ENCODE data around the gene CASP12.

Gene CASP12

DNA sequence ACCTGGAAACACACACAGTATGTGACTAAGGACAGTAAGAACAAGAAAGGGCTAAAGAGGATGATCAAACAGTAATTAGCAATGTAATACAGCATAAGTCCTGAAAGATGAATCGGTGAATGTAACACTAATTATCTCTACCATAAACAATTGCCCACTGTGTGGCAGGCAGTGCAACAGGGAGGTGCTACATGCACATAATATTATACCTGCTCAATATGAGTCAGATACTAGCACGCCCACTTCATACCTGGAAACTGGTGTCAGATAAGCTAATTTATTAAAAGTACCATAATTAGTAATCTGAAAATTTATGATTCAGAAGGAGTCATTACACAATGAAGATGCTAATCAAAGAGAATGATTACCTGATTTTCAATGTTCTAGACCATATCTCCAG is 14.9 kb downstream of the CASP12 start:
- DNase-seq: no peak

DNA sequence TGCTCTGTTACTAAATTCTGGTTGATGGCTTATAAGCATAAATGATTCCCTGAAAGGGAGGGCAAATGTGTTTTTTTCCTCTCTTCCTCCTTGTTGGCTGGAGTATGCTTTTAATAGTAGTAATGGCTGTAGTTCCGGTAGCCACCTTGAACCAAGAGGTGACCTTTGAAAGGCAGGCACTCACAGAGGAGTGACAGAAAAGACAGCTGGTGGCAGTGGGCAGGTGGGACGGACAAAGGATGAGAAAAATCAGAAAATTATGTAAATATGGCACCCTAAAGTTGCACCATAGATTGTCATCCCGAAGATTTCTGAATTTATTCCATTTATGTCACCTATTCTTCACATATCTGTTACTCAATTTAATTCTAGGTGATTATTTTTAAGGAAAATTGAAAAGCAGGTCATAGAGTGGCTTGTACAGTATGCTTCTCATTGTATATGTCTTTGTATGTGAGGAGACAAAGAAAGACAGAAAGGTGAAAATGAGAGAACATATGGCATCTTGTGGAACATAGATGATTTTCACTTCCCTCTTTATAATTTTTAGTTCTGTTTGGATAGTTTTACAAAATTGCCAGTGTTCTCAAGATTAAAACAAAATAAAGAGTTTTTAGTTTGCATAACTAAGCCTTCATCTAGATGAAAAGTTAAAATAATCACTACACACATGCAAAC is 17.0 kb downstream of the CASP12 start:
- DNase-seq: no peak

DNA sequence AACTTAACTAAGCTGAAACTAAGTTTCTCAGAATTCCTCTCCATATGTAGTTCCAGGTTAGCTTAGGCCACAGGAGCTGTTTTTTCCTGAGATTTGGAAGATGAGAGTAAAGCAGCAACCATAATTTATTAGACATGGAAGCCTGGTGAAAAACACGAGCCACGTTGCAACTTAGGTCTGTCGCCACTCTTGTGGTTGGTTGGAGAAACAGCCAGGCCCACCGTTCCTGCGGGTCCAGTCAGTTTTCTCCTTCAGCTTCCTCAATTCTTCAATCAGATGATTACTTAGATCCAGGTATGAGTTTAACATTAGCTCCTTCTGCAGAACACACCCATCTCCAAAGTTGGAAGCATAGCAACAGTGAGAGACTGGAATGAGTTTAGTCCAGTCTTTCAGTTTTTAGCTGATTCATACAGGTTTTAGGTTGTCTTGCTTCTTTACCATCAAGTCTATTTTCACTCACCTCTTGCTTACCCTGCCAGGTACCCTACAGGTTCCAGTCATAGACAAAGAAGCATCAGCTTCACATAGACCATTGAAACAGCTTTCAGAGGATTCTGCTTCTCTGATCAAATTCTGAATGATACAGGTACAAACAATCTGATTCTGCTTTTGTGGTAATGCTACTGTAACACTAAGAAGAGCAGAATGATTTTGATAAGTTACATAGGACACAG is 18.6 kb downstream of the CASP12 start:
- DNase-seq: no peak

DNA sequence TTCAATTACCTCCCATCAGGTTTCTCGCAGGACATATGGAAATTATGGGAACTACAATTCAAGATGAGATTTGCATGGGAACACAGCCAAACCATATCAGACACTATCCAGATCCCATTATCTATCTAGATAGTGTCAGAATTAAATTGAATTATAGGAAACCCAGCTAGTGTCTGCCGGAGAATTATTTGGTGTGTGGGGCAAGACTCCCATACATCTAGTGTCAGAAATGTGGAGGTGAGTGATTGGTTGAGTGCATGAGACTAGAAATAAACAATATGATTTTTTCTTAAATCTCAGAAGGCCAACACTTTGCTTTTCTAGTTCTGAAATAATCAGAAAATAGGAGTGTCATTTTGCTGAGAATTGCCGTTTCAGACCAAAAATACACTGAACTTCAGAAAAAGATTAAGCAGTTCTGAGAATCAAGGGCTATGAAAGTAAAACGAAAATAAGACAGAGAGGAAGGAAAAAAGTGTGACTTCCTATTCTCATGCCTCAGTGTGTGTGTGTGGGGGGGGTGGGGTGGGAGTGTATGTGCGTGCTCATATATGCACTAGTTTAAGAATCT is 21.3 kb downstream of the CASP12 start:
- no peak for DNase-seq

DNA sequence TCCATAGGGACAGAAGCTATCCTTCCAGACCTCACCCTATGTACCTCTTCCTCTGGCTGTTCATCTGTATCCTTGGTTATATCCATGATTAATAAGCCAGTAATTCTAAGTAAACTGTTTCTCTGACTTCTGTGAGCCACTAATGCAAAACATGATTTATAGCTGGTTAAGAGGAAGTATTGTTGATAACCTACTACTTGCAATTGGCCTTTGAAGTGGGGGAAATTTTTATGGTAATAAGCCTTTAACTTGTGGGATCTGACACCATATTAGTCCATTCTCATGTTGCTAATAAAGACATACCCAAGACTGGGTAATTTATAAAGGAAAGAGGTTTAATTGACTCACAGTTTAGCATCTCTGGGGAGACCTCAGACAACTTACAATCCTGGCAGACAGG is 21.9 kb downstream of the CASP12 start:
- DNase-seq: no peak

DNA sequence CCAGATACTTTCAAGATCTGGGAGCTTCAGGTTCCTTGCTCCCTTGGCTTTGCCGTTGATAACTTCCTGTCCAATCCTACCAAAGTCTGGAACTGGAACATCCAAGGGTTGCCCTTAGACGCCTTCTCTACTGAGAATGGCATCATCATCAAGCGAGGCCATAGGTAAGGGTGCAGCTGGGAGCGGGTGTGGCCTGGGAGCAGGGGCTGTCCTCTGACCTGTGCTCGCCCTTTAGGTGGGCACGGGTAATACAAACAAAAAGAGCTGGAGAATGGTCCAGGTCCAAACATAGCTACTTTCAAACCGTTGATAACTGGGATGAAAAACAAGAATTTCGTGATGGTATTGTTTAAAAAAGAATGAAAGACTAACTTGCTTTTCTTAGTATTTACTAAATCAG is 25.0 kb downstream of the CASP12 start:
- no peak for DNase-seq

DNA sequence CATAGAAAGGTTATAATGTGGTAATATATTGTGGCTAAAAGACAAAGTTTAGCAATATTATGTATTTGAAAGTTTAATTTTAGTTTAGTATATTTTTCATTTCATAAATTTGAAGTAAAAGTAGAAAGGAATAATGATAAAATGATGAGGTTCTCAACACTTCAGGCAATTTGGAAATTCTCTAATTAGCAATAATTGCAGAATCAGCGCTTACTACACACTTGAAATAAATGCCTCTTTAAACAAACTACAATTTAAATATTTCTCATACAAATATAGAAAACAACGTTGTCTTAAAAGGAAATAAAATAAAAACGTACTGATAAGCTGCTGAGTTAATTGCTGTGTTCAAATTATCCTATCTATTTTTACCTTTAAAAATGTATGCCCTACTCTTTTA is 25.9 kb downstream of the CASP12 start:
- no peak for DNase-seq

DNA sequence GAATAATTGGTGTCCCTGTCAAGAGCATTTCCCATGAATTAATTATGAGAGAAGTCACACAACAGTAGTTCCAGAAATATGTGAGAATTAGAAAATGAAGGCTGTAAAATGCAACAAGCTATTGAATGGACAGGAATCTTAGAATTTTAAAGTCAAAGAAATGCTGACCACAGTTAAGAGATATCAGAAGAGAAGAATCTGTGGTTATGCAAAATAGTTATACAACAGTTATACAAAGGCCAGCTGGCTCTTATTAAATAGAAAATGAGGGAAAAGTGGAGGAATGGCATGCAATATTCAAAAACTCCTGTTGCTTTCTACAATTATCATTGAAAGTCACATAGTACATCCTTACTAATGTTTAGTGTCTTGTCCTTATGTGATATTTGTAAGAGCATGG is 27.4 kb downstream of the CASP12 start:
- DNase-seq: no peak

DNA sequence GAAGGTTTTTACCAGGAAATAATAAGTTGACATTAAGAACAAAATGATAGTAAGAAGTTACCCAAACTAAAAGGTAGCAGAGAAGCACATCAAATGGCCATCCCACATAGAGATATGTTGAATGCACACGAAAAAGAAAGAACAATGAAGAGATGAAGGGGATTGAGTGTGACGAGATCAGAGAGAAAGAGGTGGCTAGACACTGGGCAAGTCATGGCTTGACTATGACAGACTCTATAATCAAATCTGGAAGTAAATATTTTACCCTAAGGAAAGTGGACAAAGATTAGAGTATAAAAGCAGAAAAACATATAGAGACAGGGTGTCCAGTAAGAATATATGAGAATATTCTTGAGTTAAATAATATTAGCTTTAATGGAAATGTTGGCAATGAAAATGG is 31.4 kb downstream of the CASP12 start:
- DNase-seq: no peak

DNA sequence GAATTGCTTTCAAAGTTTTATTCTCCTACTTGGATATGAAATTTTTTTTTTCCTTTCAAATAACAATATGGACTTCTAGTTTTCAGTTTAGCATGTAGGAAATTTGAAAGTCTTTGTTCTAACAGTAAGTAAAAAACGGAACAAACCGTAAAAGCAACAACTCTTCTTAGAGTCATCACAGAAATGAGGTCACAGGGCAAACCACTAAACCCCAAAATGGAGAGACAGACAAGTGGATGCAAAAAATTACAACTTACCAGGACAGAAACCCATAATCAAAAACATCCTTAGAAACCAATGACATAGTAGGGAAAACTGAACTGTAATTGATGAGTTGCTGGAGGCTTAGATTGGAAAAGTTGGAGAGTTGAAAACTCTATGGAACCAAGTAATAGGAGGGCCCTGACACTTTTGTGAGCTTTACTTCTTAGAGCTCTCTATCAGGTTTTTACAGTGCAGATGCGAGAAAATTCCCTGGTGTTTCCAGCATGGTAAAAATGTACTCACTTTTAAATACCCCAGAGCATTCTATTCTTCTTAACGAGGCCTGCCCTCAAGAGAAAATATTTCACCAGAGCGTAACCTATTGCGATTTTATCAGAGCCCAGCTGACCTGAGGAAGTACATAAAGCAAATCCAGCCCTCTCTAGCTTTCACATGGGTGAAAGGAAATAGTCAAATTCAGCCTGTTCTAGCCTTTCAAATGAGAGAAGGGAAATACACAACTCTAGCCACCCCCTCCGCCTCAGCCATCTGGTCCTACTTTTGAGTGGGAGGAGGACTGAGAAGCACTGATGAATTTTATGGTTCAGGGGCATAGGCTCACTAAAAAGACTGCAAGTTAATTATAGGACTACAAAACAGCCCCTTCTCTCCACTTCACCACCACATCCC is 39.1 kb downstream of the CASP12 start:
- no peak for DNase-seq

DNA sequence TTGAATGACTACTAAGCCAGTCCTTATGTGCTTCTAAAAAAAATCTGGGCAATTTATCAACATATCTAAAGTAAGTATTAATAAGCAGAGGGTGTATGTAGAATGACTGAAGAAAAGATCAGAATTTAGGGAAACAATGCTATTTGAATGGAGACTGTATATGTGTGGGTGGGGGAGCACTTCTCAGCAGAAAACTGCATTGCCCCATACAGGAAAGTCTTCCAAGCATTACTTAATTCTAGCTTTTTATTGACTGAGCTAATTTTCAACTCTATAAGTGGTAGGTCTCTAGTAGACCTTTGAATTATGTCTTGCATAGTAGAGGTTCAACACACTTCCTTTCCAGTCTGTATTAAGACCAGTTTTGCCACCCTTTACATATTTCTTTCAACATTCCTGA is 41.7 kb downstream of the CASP12 start:
- no peak for DNase-seq

DNA sequence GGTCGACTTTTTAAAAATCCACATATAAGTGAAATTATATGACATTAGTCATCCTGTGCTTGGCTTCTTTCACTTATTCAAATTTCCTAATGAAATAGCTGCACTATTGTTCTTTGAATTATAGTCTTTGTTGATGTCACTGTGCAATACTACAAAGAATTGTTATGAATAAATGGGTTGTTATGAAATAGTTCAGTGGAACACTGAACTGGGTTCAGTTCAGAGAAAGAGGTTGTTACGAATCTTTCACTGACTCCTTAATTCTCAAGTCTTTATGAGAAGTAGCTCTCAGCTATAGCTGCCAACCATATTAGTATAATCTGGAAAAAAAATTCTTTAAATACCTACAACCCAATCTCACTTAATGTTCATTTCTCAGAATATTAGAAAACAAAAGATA is 42.3 kb downstream of the CASP12 start:
- no peak for DNase-seq

DNA sequence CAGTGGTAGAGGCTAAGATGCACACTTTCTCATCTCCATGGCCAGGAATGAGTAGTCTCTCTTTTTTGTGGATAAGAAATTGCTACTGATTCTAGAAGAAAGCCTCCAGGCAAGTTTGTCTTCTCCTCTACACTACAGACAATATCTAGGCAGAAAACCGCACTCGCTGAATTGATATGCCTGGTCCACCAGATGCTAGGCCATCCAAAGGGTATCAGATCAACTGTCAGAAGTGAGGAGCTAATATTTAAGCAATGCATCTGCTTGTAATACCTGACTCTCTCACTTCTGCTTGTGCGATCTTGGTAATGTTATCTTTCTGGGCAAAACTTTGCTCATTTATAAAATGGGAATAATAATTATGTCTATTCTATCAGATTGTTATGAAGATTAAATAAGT is 45.0 kb downstream of the CASP12 start:
- no peak for DNase-seq

DNA sequence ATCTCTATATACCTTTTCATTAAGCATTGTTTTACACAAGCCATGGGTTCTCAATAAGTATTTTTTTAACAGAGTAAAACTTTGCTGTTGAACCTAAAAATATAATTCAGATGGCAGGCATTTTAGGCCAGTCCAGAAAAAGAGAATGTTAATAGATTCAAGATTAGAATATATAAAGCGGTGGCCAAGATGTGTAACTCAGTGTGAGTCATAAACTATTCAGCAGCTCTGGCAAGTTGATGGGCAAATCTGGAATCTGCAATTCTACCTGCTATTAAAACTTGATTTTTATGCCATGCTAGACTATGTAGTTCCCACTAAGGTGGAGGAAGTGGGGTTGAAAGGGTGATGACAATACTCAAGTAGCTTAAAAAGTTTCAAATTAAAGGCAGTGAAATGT is 45.4 kb downstream of the CASP12 start:
- DNase-seq: no peak

DNA sequence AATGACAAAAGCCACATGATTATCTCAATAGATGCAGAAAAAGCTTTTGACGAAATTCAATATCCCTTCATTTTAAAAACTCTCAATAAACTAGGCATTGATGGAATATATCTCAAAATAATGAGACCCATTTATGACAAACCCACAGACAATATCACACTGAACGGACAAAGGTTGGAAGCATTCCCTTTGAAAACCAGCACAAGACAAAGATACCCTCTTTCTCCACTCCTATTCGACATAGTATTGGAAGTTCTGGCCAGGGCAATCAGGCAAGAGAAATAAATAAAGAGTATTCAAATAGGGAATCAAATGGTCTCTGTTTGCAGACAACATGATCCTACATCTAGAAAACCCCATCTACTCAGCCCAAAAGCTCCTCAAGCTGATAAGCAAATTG is 52.0 kb downstream of the CASP12 start:
- no peak for DNase-seq

DNA sequence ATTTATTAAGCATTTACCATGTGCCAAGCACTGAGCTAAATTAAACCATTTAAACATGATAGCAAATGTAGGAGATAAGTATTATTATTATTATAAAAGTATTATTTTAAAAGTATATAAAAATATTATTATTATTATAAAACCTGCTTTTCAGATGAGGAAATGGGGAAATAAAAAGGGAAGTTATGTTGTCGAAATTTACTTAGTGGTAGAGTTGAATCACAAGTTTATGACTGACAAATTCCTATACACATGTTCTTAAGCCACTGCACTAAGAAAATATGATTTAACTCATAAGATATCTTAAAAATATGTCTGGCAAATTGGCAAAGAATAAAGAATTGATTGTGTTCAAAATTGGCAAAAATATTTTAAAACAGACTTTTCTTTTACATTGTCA is 53.8 kb downstream of the CASP12 start:
- DNase-seq: no peak

DNA sequence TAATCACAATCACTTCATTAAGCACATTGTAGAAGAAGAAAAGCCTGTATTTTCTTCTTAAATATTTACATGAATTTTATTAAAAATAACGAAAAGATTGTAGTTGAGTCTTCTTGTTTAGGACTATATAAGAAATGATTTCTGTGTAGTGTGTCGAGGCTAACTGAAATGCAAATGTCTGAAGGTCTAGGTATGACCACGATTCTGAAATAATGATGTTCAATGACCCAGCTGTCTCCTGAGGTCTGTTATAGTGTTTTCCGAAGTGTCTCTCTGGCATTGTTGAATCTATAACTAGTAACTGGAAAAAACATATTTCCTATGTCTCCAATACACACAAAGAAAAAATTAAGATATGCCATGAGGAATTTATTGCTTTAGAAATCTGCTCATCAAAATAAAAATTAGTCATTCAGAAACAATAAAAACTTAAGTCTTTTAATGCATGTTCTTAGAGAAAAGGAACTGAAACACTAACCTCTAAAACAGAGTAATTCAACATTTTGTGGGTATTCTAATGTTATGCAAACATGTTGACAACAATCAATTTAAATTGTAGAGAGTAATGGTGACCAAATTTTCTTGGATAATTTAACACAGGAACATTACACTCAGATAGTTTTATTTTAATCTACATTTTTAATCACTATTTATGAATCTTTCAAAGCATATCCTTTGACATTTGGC is 55.0 kb downstream of the CASP12 start:
- DNase-seq: no peak

DNA sequence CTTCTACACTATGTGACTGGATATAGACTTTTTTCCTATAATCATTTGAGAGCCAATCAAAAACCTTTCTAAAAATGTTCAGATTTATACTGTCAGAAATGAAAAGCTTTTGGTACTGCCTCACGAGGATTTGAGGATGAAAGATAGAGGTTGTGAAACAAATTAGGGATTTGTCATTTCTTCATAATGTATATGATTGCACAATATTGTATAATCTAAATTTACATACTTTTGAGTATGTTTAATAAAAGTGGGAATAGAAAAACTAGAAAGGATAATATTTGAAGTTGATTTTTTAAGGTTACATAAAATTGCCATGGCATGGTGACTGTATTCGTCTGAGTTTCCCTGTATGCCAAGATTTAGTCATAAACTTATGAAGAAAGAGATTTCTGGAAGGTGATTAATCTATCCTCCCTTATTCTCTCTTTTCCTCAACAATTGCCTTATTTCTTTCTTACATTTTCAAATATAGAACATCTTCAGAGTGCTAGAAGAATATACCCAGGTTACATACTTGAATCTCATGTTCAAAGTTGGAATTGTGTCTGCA is 56.2 kb downstream of the CASP12 start:
- DNase-seq: no peak

DNA sequence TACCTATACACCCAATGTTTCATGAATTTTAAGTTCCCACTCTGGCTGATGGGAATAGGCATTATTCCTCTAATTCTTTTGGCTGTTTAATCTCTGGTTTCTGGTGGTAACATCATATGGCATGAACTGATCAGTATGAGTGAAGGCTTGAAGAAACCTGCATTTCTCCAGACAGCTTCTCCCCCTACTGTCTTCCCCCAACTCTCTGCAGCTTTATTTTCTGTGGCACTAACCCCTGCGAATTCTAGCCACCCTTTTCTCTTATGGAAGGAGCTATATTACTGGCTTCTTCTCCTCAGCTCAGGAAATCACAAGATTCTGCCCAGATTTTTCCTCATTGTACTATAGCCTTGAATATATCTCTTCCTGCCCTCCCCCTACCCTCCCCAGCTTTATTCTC is 57.1 kb downstream of the CASP12 start:
- DNase-seq: no peak

DNA sequence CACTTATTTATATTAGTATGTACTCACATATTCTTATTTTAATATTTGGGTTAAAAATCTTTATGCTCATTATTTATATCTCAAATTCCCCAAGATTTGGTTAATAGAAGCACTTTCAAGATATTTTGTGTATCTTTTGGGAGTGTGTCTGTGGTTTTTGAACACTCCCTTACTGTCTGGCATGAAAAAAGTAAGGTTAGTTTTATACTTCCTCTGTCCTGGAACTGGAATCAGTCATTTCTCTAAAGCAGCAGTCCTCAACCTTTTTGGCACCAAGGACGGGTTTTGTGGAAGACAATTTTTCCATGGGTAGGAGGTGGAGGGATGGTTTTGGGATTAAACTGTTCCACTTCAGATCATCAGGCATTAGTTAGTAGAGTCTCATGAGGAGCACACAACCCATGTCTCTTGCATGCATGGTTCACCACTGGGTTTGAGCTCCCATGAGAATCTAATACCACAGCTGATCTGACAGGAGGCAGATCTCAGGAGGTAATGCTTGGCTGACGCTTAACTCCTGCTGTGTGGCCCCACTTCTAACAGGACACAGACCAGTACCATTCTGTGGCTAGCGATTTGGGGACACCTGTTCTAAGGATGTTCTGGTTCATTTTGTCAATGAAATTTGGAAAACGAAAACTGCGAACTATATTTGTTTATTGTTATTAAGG is 60.2 kb downstream of the CASP12 start:
- no peak for DNase-seq

DNA sequence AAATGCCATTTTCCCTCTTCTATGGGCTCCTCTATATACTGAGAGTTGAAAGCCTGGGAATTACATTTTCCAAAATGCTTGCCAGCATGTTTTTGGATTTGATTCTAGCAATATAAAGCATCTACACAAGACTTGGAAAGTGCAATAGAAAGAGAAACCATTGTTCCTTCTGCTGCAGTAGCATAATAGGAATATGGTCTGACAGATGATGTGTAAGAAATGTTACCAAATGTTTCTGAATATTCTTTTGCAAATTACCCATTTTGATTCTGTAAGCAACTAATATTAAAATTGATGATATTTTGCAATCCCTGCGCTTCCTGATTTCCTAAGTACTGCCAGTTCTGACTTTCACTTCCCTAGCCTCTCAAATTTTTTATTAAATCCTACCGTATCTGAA is 61.6 kb downstream of the CASP12 start:
- DNase-seq: no peak
